Activated CD4-positive, alpha-beta T cell treated with anti-CD3 and anti-CD28 coated beads, Interleukin-2, amount 50 U/mL, for 24 hours (primary cell): ENCODE results near the gene XAB2.
"Not testable (repeated sequence)": the region's sequence is repeated elsewhere in the genome, so short reads cannot be mapped to it uniquely, and the experiment has no call there.

Source experiments
- DNase-seq, 2 donors: peaks; one replicate each; pipeline ENCODE4 v3.0.0-alpha.2; 2020; ENCODE audit warnings: low read depth in 1 of 2, low spot score in 1 of 2

The XAB2 gene

GRCh38 chr19:7650148-7650547, 20.8 kb upstream of the XAB2 start:
- no peak for DNase-seq

DNA sequence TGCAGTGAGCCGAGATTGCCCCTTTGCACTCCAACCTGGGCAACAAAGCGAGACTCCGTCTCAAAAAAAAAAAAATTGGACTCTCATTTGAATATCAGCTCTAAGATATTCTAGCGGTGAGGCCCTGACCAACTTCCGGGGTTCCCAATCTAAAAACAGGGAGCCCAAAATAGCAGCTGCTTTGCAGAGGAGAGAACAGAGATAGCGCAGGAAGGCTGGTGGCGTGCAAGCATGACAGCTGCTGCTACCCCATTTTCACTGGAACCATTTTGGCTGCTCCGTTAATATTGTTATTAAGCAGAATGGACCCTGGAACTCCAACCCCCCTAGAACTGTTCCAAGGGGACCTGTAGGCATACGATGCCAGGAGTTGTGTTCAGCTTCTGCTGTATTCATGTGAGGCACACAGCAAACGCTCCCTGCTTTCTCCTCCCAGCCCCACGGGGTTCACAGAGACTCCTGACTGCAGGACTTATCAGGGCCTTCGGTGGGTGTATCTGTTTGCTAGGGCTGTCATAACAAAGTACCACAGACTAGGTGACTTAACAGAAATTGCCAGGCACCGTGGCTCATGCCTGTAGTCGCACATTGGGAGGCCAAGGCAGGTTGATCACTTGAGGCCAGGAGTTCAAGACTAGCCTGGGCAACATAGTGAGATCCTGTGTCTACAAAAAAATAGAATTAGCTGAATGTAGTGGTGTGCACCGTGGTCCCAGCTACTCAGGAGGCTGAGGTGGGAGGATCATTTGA, 19.1 kb upstream of the XAB2 start:
- DNase-seq, result no peak

- DNase-seq, result no peak
Observed at GRCh38 chr19:7647156-7647555, 17.8 kb upstream of the XAB2 start.

DNA sequence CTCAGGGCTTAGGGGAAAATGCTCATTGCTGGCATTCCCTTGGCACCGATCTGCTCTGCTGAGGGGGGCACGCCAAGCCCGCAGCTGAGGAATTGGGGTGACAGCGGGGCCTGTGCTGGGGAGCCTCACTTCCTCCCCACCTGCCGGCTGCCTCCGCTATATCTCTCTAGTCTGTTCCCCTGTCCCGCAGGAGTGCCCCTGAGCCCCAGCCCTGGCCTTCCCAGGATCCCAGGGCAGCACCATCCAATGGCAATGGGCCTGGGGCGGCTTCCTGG, 17.0 kb upstream of the XAB2 start:
- DNase-seq, result no peak

- DNase-seq, result no peak
Observed at GRCh38 chr19:7645656-7646425, 16.5 kb upstream of the XAB2 start.

- DNase-seq, result no peak
Observed at GRCh38 chr19:7645163-7645562, 15.8 kb upstream of the XAB2 start.

GRCh38 chr19:7644550-7644877, 15.2 kb upstream of the XAB2 start:
- DNase-seq, result no peak

GRCh38 chr19:7643629-7644549, 14.5 kb upstream of the XAB2 start:
- DNase-seq, result not testable (repeated sequence)

GRCh38 chr19:7643031-7643415, 13.7 kb upstream of the XAB2 start:
- no peak for DNase-seq

DNA sequence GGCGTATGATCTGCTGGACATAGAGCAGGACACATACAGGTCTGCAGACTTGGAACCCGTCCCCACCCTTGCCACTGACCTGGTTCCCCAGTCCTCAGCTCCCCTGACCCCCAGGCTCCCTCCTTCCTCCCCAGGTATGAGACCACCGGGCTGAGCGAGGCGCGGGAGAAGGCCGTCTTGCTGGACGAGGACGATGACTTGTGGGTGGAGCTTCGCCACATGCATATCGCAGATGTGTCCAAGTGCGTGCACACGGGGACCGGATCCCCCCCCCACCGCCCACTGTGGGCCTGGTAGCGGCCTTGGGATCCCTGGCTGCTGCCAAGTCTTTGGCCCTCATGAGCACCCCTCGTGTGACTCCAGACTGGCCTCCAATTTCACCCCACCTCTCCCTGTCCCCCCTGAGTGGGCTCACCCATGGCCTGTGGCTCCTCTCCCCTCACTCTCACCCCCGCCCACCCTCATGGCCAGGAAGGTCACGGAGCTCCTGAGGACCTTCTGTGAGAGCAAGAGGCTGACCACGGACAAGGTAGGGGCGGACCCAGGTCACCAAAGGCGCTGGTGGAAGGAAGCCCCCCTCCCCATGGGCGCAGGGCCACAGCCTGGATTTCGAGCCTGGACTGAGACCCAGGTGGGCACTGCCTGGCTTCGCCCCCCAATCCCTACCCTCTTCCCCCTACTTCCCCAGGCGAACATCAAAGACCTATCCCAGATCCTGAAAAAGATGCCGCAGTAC, 13.1 kb upstream of the XAB2 start:
- no peak for DNase-seq

GRCh38 chr19:7641290-7642276, 12.2 kb upstream of the XAB2 start:
- DNase-seq, result no peak

- no peak for DNase-seq
Observed at GRCh38 chr19:7640803-7641202, 11.5 kb upstream of the XAB2 start.

GRCh38 chr19:7639863-7640348, 10.6 kb upstream of the XAB2 start:
- no peak for DNase-seq

- no peak for DNase-seq
Observed at GRCh38 chr19:7638802-7639465, 9.6 kb upstream of the XAB2 start.

- DNase-seq, result no peak
Observed at GRCh38 chr19:7637374-7638256, 8.3 kb upstream of the XAB2 start.

DNA sequence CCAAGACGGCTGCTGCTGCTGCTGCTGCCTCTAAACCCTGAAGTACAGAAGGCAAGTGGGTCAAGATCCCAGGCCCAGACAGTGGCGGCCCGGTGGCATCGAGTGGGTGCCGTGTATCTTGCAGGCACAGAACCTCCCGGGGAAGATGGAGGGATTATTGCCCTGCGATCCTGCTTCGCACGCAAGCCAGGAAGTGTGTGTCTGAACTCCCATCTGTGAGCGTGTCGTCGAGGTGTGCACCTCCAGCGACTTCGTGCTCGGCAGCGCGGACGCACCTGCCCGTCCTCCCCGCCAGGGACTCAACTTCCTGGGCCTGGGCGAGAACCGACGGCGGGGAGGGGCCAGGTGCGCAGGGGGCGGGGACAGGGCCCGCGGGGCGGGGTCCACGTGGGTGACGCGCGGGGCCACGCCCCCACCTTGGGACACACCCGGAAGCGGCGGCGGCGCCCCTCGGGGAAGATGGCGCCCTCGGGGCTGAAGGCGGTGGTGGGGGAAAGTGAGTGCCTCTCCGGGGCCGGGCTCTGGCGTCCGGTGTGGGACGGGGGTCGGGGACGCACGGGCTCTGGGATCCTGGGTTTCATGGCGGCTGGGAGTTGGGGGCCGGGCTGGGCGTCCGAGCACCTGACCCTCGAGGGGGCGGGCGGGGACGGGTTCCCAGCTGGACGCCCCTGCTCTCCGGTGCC, 7.5 kb upstream of the XAB2 start, which contains the start of gene STXBP2:
Gene STXBP2, plus strand, starts transcription at position 420 of the 683 bp plus-strand sequence. Its CDS starts 40 bp downstream, at position 460.
- DNase-seq, result peak; percentile 84 to 92

DNA sequence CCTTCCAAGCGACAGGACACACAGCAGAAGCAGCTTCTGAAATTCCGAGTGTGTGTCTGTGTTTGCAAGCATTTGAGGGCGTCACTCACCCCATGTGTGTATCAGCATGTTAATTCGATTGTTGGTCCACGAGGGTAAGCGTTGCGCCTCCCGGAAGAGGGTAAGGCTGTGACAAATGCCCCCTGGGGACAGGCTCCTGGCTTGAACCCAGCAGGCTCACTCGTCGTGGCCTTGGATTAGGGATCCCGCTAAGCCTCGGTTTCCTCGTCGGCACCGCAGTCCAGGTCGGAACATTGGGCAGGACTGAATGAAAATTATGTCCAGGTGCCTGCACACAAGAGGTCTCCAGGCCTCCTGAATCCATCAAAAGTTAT, 7.0 kb upstream of the XAB2 start:
- DNase-seq, result no peak

GRCh38 chr19:7635670-7636069, 6.3 kb upstream of the XAB2 start:
- no peak for DNase-seq
